ENCODE data around the gene MKRN2OS.

MKRN2OS gene, protein sequence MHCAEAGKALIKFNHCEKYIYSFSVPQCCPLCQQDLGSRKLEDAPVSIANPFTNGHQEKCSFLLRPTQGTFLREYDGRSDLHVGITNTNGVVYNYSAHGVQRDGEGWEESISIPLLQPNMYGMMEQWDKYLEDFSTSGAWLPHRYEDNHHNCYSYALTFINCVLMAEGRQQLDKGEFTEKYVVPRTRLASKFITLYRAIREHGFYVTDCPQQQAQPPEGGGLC

DNA sequence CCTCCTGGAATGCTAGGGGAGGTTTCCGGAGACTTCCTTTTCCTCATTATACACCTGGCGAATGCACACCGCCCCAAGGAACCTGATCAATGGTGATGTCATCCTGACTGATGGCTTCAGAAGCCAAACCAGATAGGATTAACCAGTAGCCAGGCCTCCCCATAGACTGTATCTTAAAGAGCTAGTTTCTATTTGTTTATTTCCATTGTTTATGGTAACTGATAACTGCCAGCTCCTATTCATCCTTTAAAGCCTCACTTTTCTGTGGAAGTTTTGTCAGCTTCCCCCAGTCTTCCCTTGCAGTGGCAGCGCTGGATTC, at the start of gene MKRN2OS:
Gene MKRN2OS, minus strand, starts transcription at position 27 of the 319 bp plus-strand sequence. CDS start 35 bp downstream, outside the sequence.
- DNase-seq (ENCODE audit: low read depth): no peak

GRCh38 chr3:12593473-12593872, 48.2 kb upstream of the MKRN2OS start:
- no peak for DNase-seq (ENCODE audit: low read depth)

- no peak for DNase-seq (ENCODE audit: low read depth)
Observed at GRCh38 chr3:12591997-12592715, 46.9 kb upstream of the MKRN2OS start.

DNA sequence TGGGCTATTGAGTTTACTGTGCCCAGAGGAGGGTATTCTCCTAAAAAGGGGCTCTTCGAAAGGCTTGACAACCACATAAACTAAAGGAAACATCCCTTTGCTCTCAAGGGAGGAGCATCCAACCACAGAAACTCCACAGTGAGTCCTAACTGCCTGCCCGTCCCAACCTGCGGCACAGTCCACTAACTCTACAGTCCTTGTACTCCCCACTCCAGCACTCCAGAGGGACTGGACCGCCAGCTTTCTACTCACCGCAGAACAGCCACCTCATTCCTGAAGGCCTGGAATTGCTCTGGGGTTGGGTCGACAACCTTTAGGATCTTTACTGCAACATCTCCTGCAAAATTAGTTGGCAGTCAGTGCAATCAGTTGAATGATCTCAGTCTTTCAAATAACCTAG, 46.2 kb upstream of the MKRN2OS start:
- DNase-seq (ENCODE audit: low read depth): no peak

DNA sequence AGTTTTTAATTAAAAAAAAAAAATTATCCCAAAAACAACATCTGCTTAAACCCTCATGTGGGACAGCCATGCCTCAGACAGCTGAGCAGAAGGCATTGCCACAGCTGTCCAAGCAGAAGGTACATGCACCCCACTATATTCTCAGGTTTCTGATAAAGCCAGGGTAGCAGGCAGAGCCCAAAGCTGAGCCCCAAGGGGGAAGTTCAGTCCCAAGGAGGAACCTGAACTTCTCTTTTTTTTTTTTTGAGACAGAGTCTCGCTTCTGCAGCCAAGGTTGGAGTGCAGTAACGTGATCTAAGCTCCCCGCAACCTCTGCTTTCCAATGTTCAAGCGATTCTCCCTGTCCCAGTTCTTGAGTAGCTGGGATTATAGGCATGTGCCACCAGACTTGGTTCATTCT, 44.8 kb upstream of the MKRN2OS start:
- no peak for DNase-seq (ENCODE audit: low read depth)

GRCh38 chr3:12588039-12589009, 43.0 kb upstream of the MKRN2OS start:
- DNase-seq (ENCODE audit: low read depth): no peak

DNA sequence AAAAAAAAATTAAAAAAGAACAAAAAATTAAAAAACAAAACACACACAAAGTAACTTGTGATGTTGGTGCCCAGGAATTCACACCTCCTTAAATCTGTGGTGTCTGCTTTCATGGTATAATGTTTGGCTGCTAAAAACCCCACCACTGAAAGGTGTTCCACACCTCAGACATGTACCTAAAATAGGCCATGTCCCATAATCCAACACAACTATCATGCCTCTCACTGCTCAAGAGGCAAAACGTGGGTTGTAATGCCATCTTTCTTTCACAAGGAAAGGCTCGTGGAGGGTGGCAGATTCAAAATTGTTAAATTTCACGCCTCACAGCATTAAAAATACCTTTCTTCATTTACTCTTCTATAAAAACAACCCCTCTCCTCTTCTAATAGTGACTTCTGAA, 41.1 kb upstream of the MKRN2OS start:
- no peak for DNase-seq (ENCODE audit: low read depth)

DNA sequence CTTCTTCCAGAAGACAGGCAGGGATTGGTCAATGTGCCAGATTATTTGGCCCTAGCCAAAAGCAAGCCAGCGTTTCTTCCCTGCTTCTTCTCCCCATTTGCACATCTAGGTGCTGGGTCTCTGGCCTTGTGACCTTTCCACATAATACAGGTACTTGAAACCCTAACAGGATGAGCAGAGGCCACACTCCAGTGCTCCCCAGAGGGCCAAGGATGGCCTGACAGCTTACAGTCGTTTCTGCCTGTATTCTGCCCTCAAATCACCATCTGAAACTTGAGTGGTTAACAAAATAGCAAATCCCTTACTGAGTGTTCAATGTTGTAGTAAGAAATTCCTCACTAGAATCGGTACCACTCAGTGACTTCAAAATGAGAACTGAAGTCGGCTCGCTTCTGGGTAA, 40.7 kb upstream of the MKRN2OS start:
- no peak for DNase-seq (ENCODE audit: low read depth)

GRCh38 chr3:12585181-12585580, 39.9 kb upstream of the MKRN2OS start:
- DNase-seq (ENCODE audit: low read depth): no peak

DNA sequence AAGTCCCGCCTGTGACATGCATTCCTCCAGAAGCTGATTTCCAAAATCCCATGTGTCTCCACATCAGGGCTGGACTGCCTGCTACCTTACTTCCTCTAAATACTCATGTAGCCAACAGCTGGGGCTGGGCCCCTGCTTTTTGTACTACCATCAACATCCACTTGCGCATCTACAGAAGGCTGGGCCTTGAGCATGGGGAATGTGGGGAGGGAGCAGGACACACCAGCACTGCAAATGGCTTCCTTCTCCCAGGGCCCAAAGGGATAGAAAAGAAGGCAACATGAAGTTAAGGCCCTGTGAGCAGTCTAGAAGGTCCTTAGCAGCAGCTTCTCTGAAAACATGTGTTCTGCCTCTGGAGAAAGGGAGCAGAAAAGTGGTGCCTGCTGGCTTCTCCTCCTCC, 38.8 kb upstream of the MKRN2OS start:
- DNase-seq (ENCODE audit: low read depth): no peak

DNA sequence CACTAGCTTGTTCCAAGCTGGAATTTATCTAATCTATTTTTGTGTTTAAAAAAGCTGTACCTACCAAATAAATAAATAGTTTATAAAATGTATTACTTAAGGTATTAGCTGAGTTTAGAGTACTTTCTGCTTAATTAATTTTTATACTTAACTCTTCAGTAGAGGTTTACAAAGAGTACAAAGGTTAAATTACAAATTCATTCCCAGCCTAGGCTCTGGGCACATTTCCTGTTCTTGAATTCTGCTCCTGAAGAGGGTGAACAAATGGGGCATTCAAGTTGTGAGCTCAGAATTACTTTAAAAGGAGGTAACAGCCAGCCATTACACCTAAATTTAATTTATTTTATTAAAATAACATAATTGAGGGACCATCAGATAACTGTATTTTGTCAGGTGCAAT, 38.0 kb upstream of the MKRN2OS start:
- DNase-seq (ENCODE audit: low read depth): no peak

DNA sequence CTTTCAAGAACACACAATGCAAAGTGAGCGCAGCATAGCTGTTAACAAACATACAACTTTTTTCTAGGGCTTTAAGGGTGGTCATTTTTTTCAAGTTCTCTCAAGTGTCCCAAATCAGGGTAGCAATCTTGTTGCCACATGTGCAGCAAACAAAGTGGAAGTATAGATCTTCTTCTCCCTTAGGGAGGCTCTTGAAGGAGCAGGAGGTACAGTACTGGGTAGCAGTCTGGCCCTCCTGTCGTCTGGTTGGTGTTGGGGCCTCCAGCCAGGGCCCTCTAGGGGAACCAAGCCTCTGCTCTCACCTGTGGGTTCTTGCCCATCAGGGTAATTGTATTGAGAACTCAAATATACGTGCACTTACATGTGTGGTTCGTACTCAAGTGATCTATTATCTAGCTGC, 37.4 kb upstream of the MKRN2OS start:
- no peak for DNase-seq (ENCODE audit: low read depth)

DNA sequence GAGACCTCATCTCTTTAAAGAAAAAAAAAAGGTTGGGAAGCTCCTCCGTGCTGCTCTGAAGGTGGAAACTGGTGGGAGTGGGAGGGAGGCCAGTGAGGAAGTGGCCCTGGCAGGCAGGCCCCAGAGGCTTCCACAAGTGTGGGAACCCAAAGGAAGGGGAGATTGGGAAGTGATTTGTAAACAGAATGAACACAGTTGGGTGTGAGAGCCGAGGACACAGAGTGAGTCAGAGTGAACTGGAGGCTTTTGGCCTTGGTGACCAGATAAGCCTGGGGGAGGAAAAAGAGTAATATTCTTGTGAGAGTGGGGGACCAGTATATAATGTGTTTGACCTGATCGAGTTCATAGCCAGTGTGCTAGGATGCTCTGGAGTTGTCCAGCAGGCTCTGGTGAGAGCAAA, 34.6 kb upstream of the MKRN2OS start:
- no peak for DNase-seq (ENCODE audit: low read depth)

GRCh38 chr3:12579456-12579855, 34.2 kb upstream of the MKRN2OS start:
- DNase-seq (ENCODE audit: low read depth): no peak

- DNase-seq (ENCODE audit: low read depth): no peak
Observed at GRCh38 chr3:12578742-12579141, 33.4 kb upstream of the MKRN2OS start.

DNA sequence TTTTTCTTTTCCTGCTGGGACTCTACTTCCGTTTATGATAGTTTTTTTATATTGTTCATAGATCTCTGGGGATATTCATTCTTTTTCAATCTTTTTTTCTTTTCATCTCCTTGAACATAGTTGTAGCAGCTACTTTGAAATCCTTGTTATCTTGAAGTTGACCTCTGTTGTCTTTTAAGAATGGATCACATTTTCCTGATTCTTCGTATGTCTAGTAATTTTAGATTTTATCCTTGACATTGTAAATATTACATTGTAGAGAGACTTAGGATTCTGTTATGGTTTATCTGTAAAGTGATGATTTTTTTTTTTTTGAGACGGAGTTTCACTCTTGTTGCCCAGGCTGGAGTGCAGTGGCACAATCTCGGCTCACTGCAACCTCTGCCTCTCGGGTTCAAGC, 32.1 kb upstream of the MKRN2OS start:
- no peak for DNase-seq (ENCODE audit: low read depth)

DNA sequence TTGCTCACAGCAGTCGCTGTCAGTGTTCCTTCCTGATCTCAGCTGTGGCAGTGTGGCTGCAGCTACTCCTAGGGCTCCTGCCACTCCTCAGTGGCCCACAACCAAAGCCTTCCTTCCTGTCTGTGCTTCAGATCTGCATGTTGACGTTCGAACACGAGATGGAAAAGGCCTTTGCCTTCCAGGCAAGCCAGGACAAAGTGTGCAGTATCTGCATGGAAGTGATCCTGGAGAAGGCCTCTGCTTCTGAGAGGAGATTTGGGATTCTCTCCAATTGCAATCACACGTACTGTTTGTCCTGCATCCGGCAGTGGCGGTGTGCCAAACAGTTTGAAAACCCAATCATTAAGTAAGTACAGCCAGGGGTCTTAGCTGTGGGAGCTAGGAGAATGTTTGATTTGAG, 29.4 kb upstream of the MKRN2OS start:
- DNase-seq (ENCODE audit: low read depth): no peak

DNA sequence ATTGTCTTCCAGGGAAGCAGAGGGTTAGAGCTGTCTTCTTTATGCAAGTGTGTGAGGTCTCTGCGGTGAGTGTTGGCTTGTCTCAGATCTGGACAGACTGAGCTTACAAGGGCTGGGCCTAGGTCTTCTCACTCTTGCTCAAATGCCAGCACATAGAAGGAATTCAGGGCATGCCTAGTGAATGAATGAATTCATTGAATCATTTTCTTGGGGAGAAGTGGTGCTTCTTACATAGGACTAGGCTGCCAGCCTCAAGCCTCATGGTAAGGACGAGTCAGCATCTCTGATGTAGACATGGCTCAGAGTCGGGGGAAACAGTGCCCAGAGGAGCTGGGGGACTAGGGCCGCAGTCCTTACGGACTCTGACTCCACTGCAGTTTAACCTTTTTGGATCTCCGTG, 28.8 kb upstream of the MKRN2OS start:
- no peak for DNase-seq (ENCODE audit: low read depth)

DNA sequence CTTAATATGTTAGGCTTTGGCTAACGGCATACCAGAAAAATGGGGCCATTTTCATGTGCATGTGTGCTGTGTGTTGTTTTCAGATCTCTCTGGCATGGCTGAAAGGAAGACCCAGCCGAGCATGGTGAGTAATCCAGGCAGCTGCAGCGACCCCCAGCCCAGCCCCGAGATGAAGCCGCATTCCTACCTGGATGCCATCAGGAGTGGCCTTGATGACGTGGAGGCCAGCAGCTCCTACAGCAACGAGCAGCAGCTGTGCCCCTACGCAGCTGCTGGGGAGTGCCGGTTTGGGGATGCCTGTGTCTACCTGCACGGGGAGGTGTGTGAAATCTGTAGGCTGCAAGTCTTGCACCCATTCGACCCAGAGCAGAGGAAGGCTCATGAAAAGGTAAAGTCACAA, 26.7 kb upstream of the MKRN2OS start:
- DNase-seq (ENCODE audit: low read depth): no peak

DNA sequence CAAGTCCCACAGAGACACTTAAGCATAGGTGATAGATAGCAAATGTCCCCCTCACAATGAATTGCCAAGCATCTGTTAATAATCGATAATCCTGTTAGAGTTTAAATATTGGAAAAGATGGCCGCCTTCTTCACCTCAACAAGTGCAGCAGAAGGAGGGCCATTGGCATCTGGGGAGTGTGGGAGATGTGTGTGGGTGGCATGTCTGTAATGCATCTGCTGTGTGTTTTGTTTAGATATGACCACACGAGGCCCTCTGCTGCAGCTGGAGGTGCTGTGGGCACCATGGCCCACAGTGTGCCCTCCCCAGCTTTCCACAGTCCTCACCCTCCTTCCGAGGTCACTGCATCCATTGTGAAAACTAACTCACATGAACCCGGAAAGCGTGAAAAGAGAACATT, 24.5 kb upstream of the MKRN2OS start:
- DNase-seq (ENCODE audit: low read depth): no peak

DNA sequence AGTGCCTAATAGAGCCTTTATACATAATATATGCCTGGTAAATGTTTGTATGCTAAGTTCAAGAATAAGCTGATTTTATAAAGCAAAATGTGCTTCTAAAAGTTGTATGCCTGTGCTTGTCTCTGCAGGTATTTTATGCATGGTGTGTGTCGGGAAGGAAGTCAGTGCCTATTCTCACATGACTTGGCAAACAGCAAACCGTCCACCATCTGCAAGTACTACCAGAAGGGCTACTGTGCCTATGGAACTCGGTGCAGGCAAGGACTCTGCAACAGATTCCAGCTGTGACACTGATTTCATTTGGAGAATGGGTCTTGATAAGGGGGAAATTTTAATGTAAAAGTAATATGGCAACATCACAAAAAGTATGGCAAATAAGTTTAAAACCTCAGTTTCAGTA, 23.4 kb upstream of the MKRN2OS start:
- no peak for DNase-seq (ENCODE audit: low read depth)

DNA sequence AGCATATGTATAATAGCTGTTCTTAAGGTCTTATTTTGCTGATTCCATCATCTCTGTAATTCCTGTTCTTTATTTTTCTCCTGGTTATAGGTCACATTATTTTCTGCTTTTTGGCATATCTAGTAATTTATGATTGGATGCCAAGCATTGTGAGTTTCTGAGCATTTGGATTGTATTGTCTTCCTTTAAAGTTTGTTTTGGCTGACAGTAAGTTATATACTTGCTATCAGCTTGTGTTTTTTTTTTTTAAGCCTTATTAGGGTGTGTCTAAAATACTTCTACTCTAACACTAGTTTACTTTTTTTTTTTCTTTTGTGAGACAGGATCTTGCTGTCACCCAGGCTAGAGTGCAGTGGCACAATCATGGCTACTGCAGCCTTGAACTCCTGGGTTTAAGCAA, 21.7 kb upstream of the MKRN2OS start:
- DNase-seq (ENCODE audit: low read depth): no peak

GRCh38 chr3:12562451-12562850, 17.2 kb upstream of the MKRN2OS start:
- DNase-seq (ENCODE audit: low read depth): no peak

All from stimulated activated CD8-positive, alpha-beta memory T cell treated with anti-CD3 and anti-CD28 coated beads, Interleukin-15, amount 100 ng/mL, for 24 hours (primary cell).